Dermis microvascular lymphatic vessel endothelial cell (primary cell): ENCODE data around the gene MPV17. TPM values are rescaled to one million over a fixed set of nuclear protein-coding genes. Genes with fewer than 3 reads are reported as not detected.
"Not testable (repeated sequence)": the region's sequence is repeated elsewhere in the genome, so short reads cannot be mapped to it uniquely, and the experiment has no call there.

Experiments
- DNase-seq, 2 donors: peaks; one replicate each; pipeline versions ENCODE4 v3.0.0 to v3.0.0-alpha.2; 2010; ENCODE audit warnings: low read depth in 2 of 2
- total RNA-seq: library from RNA; depleted of rRNA; stranded (reverse); fragments of >200 nt; gene quantifications from 2 replicates; pipeline ENCODE4 v1.2.1, GENCODE V29; 2014

Gene MPV17
- total RNA-seq, 1 donor from 2014 or later = 40.4 TPM

GRCh38 chr2:27268296-27268695 lies 54.6 kb downstream of the MPV17 start:
- DNase-seq = not testable (repeated sequence)

DNA sequence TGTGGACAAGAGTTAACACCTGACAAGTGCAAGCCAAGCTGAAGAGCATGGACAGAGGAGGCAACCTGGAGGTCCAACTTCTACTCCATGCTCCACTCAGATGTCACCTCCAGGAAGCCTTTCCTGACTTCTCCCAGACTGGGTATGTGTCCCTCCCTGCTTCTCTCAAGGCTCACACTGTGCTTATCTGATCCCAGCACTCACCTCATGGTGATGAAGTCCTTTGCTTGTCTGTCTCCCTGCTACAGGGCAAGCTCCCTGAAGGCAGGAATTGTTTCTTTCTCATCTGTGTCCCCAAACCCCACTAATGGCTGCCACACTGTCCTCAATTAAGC lies 57.4 kb downstream of the MPV17 start:
- no peak for DNase-seq

DNA sequence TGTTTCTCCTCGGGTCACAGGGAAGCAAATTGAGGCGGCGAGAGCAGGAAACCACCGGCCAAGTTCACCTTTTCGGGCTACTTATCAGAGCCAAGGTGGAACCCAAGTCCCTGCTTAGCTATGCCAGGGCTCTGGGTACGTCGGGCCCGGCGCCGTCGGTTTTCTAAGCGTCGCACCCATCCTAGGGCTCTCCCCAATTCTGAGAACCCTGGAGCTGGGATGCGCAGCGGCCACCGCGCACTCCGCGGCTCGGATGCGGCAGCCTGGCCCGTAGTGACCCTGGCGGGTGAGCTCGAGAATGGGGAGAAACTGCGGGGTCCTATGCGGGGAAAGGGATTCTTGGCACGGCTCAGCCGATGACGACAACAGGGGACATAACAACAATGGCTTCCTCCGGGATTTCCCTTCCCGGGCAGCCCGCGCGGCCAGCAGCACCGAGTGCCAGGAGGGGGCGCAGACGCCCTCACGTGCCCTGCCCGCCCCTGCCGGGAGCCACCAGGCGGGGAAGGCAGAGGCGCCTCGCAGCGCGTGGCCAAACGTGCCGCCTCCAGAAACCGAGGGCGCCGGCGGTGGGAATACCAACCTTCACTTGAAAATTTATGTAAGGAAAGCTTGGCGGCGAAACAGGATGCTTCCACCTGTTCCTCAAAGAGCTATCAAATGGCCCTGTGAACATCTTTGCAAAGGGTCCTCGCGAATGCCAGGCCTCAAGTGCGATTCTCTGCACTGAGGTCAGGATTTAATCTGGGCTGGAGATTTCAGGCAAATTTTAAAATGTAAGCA lies 58.0 kb downstream of the MPV17 start:
- peak; percentile 67 to 88 for DNase-seq

- DNase-seq = peak in 1 of 2 donors; percentile 19
Measured at GRCh38 chr2:27264253-27264752, 58.6 kb downstream of the MPV17 start.

GRCh38 chr2:27263287-27264252 lies 59.3 kb downstream of the MPV17 start:
- peak in 1 of 2 donors; percentile 14 for DNase-seq

GRCh38 chr2:27262379-27263286 lies 60.3 kb downstream of the MPV17 start, which contains the start of gene SLC30A3:
Gene SLC30A3, minus strand, starts transcription at chr2:27263047. Its CDS starts 141 bp downstream, at chr2:27262906.
- peak in 1 of 2 donors; percentile 81 for DNase-seq

GRCh38 chr2:27261926-27262298 lies 61.0 kb downstream of the MPV17 start:
- no peak for DNase-seq

GRCh38 chr2:27261241-27261925 lies 61.5 kb downstream of the MPV17 start:
- DNase-seq = peak in 1 of 2 donors; percentile 25

Other genes starting within 250 kb of the MPV17 start
- gene EMILIN1, start 244.5 kb downstream of the MPV17 start, total RNA-seq = 21.3 and 37.0 TPM in 2 replicates
- 3.0 and 3.2 TPM in 2 replicates for gene KHK, start 236.3 kb downstream of the MPV17 start, total RNA-seq
- 2.8 and 5.1 TPM in 2 replicates for gene CGREF1, start 204.0 kb downstream of the MPV17 start, total RNA-seq
- gene ABHD1, start 199.3 kb downstream of the MPV17 start, total RNA-seq = under 0.01 TPM in 1 of 2 replicates, not detected in the other
- gene PREB, start 188.5 kb downstream of the MPV17 start, total RNA-seq = 25.7 and 34.4 TPM in 2 replicates
- not detected in 2 replicates for gene PRR30, start 183.7 kb downstream of the MPV17 start, total RNA-seq
- not detected in 2 replicates for gene TCF23, start 174.1 kb downstream of the MPV17 start, total RNA-seq
- 103 and 105 TPM in 2 replicates for gene ATRAID, start 111.1 kb downstream of the MPV17 start, total RNA-seq
- 19.5 and 23.4 TPM in 2 replicates for gene SLC5A6, start 110.8 kb downstream of the MPV17 start, total RNA-seq
- gene CAD, start 105.7 kb downstream of the MPV17 start, total RNA-seq = 30.2 and 34.5 TPM in 2 replicates
- gene SLC30A3, start 60.0 kb downstream of the MPV17 start, total RNA-seq = 6.3 and 15.0 TPM in 2 replicates
- 0.39 and 1.0 TPM in 2 replicates for gene DNAJC5G, start 47.7 kb downstream of the MPV17 start, total RNA-seq
- gene TRIM54, start 40.7 kb downstream of the MPV17 start, total RNA-seq = 0.26 and 0.51 TPM in 2 replicates
- 0.13 and 0.51 TPM in 2 replicates for gene UCN, start 14.7 kb downstream of the MPV17 start, total RNA-seq
- 18.0 and 25.5 TPM in 2 replicates for gene GTF3C2, start 33.7 kb upstream of the MPV17 start, total RNA-seq
- 25.7 and 26.2 TPM in 2 replicates for gene EIF2B4, start 47.2 kb upstream of the MPV17 start, total RNA-seq
- gene SNX17, start 47.5 kb upstream of the MPV17 start, total RNA-seq = 109 and 164 TPM in 2 replicates
- 4.6 and 8.7 TPM in 2 replicates for gene ZNF513, start 57.6 kb upstream of the MPV17 start, total RNA-seq
- 88.5 and 101 TPM in 2 replicates for gene PPM1G, start 86.5 kb upstream of the MPV17 start, total RNA-seq
- 91.0 and 106 TPM in 2 replicates for gene NRBP1, start 105.5 kb upstream of the MPV17 start, total RNA-seq
- 0.13 and 0.38 TPM in 2 replicates for gene KRTCAP3, start 119.3 kb upstream of the MPV17 start, total RNA-seq
- 10.2 and 11.0 TPM in 2 replicates for gene IFT172, start 166.6 kb upstream of the MPV17 start, total RNA-seq
- 10.0 and 16.4 TPM in 2 replicates for gene FNDC4, start 172.1 kb upstream of the MPV17 start, total RNA-seq
- 0.13 TPM in 1 of 2 replicates, not detected in the other for gene GCKR, start 173.7 kb upstream of the MPV17 start, total RNA-seq